ENCODE data around the gene TGM1.

The TGM1 gene

GRCh38 chr14:24262821-24263733 lies at the start of gene TGM1:
TGM1 (minus strand) TSS chr14:24263177; CDS start chr14:24262352, 825 bp downstream.
- no peak for DNase-seq (ENCODE audit: low spot score)

- DNase-seq (ENCODE audit: low spot score) = no peak
Observed at GRCh38 chr14:24311837-24312615, 49.0 kb upstream of the TGM1 start.

- no peak for DNase-seq (ENCODE audit: low spot score)
Observed at GRCh38 chr14:24310646-24311604, 47.9 kb upstream of the TGM1 start, which contains the start of gene LTB4R. LTB4R (plus strand) TSS chr14:24311502; CDS start chr14:24315652, 4,150 bp downstream.

- no peak for DNase-seq (ENCODE audit: low spot score)
Observed at GRCh38 chr14:24310265-24310645, 47.3 kb upstream of the TGM1 start.

- DNase-seq (ENCODE audit: low spot score) = no peak
Observed at GRCh38 chr14:24309538-24310264, 46.7 kb upstream of the TGM1 start, which contains the start of gene LTB4R2. LTB4R2 (plus strand) TSS chr14:24310140; CDS start chr14:24310665, 525 bp downstream.

GRCh38 chr14:24308342-24309124 lies 45.6 kb upstream of the TGM1 start:
- no peak for DNase-seq (ENCODE audit: low spot score)

GRCh38 chr14:24307575-24308341 lies 44.8 kb upstream of the TGM1 start, which contains the start of gene CIDEB:
CIDEB (minus strand) TSS chr14:24307977; CDS start chr14:24307858, 119 bp downstream.
- peak; percentile 41 for DNase-seq (ENCODE audit: low spot score)

GRCh38 chr14:24307156-24307574 lies 44.2 kb upstream of the TGM1 start:
- DNase-seq (ENCODE audit: low spot score) = no peak

GRCh38 chr14:24304019-24304387 lies 41.0 kb upstream of the TGM1 start:
- no peak for DNase-seq (ENCODE audit: low spot score)

GRCh38 chr14:24300326-24300980 lies 37.5 kb upstream of the TGM1 start:
- no peak for DNase-seq (ENCODE audit: low spot score)

GRCh38 chr14:24299255-24300191 lies 36.5 kb upstream of the TGM1 start, which contains the start of the genes DHRS1 and NOP9:
DHRS1 (minus strand) TSS chr14:24299780; CDS start chr14:24299106, 674 bp downstream.
NOP9 (plus strand) TSS chr14:24299850; CDS start chr14:24299955, 105 bp downstream.
- DNase-seq (ENCODE audit: low spot score) = peak; percentile 82

GRCh38 chr14:24298892-24299254 lies 35.9 kb upstream of the TGM1 start:
- DNase-seq (ENCODE audit: low spot score) = peak; percentile 52

- peak; percentile 64 for DNase-seq (ENCODE audit: low spot score)
Observed at GRCh38 chr14:24297190-24297964, 34.4 kb upstream of the TGM1 start.

- peak; percentile 71 for DNase-seq (ENCODE audit: low spot score)
Observed at GRCh38 chr14:24296341-24297157, 33.6 kb upstream of the TGM1 start.

- no peak for DNase-seq (ENCODE audit: low spot score)
Observed at GRCh38 chr14:24293525-24293924, 30.5 kb upstream of the TGM1 start.

Measured in SW480 (cell line).